SK-N-SH (cell line): ENCODE data around the gene LYRM4. TPM values are rescaled to one million over a fixed set of nuclear protein-coding genes. Genes with fewer than 3 reads are reported as not detected.

Experiments
- CTCF ChIA-PET: fragments of 300-600, 350-600 bp; formaldehyde crosslinking; extraction: SDS; loops from one replicate; lab custom pipeline; 2021; lab: Yijun Ruan, JAX
- POLR2A ChIA-PET: fragments of 350-600 bp; sonication (Branson Sonifier 250); formaldehyde crosslinking; extraction: SDS; loops from one replicate; lab custom pipeline; 2020; ENCODE audit warnings: antibody characterized with exemption, inconsistent platforms; lab: Yijun Ruan, JAX
- DNase-seq: peaks from one replicate; pipeline ENCODE4 v3.0.0; 2012
- H2AFZ ChIP-seq: fragments of 200-600 bp; sonication (generic); 2 replicates; pipeline ENCODE4 v1.8.1; 2016; ENCODE audit warnings: antibody characterized with exemption, mild to moderate bottlenecking, low read depth
- H3F3A ChIP-seq: fragments of 200-600 bp; sonication (generic); replicated peaks from 2 replicates; pipeline ENCODE3; 2016; ENCODE audit warnings: antibody characterized with exemption, mild to moderate bottlenecking; ENCODE audit not compliant: insufficient read depth
- H3K27ac ChIP-seq, 2 experiments: fragments of 200-500 bp in 1 of 2; fragments of 200-600 bp in 1 of 2; sonication (Bioruptor generic) in 1 of 2; sonication (generic), shearing (Covaris generic) in 1 of 2; 2 replicates each; pipeline versions ENCODE4 v1.5.1 to v1.6.1; 2014 to 2016; ENCODE audit warnings: low read depth in 2 of 2, inconsistent platforms in 1 of 2, low read length in 1 of 2, mild to moderate bottlenecking in 1 of 2, mixed read lengths in 1 of 2
- H3K27me3 ChIP-seq: fragments of 200-600 bp; sonication (generic), shearing (Covaris generic); 2 replicates; pipeline ENCODE4 v1.6.1; 2016; ENCODE audit warnings: mixed run types; ENCODE audit not compliant: insufficient read depth
- H3K36me3 ChIP-seq, 2 experiments: fragments of 200-500 bp in 1 of 2; fragments of 200-600 bp in 1 of 2; sonication (Bioruptor generic) in 1 of 2; sonication (generic) in 1 of 2; replicated peaks in 1 of 2; 2 replicates each; pipeline versions ENCODE3 to v1.5.1; 2014 to 2016; ENCODE audit warnings: low read length in 1 of 2, mild to moderate bottlenecking in 1 of 2; ENCODE audit not compliant: insufficient read depth in 2 of 2, control insufficient read depth in 1 of 2
- H3K4me1 ChIP-seq, 2 experiments: fragments of 200-500 bp in 1 of 2; fragments of 200-600 bp in 1 of 2; sonication (Bioruptor generic) in 1 of 2; sonication (generic), shearing (Covaris generic) in 1 of 2; 2 replicates each; pipeline versions ENCODE4 v1.5.1 to v1.6.1; 2014 to 2016; ENCODE audit warnings: low read depth in 1 of 2, low read length in 1 of 2, mixed run types in 1 of 2; ENCODE audit not compliant: insufficient read depth in 2 of 2, control insufficient read depth in 1 of 2
- H3K4me2 ChIP-seq: fragments of 200-600 bp; sonication (generic), shearing (Covaris generic); 2 replicates; pipeline ENCODE4 v1.6.1; 2017; ENCODE audit warnings: mixed run types
- H3K4me3 ChIP-seq, 2 experiments: fragments of 200-500 bp in 1 of 2; fragments of 200-600 bp in 1 of 2; sonication (Bioruptor generic) in 1 of 2; sonication (generic), shearing (Covaris generic) in 1 of 2; 2 replicates each; pipeline versions ENCODE4 v1.5.1 to v1.8.1; 2014 to 2016; ENCODE audit warnings: low read depth in 2 of 2, inconsistent platforms in 1 of 2, low read length in 1 of 2, mild to moderate bottlenecking in 1 of 2, mixed read lengths in 1 of 2, moderate library complexity in 1 of 2
- H3K79me2 ChIP-seq: fragments of 200-600 bp; sonication (generic); 2 replicates; pipeline ENCODE4 v1.8.1; 2017; ENCODE audit warnings: mild to moderate bottlenecking; ENCODE audit not compliant: insufficient read depth
- H3K9ac ChIP-seq: fragments of 200-600 bp; sonication (generic); 2 replicates; pipeline ENCODE4 v1.6.1; 2017; ENCODE audit warnings: mixed run types
- H3K9me2 ChIP-seq: fragments of 200-600 bp; sonication (generic); 2 replicates; pipeline ENCODE4 v1.6.1; 2017; ENCODE audit warnings: mixed run types
- H3K9me3 ChIP-seq: fragments of 200-600 bp; sonication (generic); 2 replicates; pipeline ENCODE4 v1.6.1; 2017; ENCODE audit warnings: mixed run types, mild to moderate bottlenecking, moderate library complexity
- H4K20me1 ChIP-seq: fragments of 200-600 bp; sonication (generic); 2 replicates; pipeline ENCODE4 v1.6.1; 2017; ENCODE audit warnings: mild to moderate bottlenecking, mixed run types; ENCODE audit not compliant: insufficient read depth
- CHD2 ChIP-seq: fragments of 150-350 bp; IDR thresholded peaks from 2 replicates; pipeline ENCODE4 v1.6.1; 2018; ENCODE audit warnings: low read length; ENCODE audit not compliant: partially characterized antibody
- EP300 ChIP-seq, 2 experiments: IDR thresholded peaks; 2 replicates each; pipeline versions ENCODE4 v1.4.0 to v1.6.1; 2012; ENCODE audit warnings: borderline replicate concordance in 1 of 2, low read depth in 1 of 2, low read length in 1 of 2
- EZH2phosphoT487 ChIP-seq: fragments of 200-600 bp; sonication (generic); IDR thresholded peaks from 2 replicates; pipeline ENCODE4 v1.6.1; 2017; ENCODE audit warnings: low read depth, mixed run types, mild to moderate bottlenecking, antibody characterized with exemption, moderate library complexity, borderline replicate concordance
- FOXJ3 ChIP-seq: sonication (generic); formaldehyde crosslinking; IDR thresholded peaks from 2 replicates; pipeline ENCODE4 v1.5.1; 2020; ENCODE audit warnings: mild to moderate bottlenecking, missing genetic modification reagents
- GATA2 ChIP-seq: sonication (generic); formaldehyde crosslinking; IDR thresholded peaks from 2 replicates; pipeline ENCODE4 v1.5.0; 2020; ENCODE audit warnings: mild to moderate bottlenecking, missing genetic modification reagents
- MEF2A ChIP-seq: IDR thresholded peaks from 2 replicates; pipeline ENCODE4 v1.4.0; 2012; ENCODE audit warnings: low read depth, borderline replicate concordance
- NRF1 ChIP-seq: IDR thresholded peaks from 2 replicates; pipeline ENCODE4 v1.6.1; 2012; ENCODE audit warnings: low read depth, mild to moderate bottlenecking, low read length
- POLR2AphosphoS5 ChIP-seq: IDR thresholded peaks from 2 replicates; pipeline ENCODE4 v1.6.1; 2012; ENCODE audit warnings: low read depth, low read length
- RFX5 ChIP-seq: IDR thresholded peaks from 2 replicates; pipeline ENCODE4 v1.6.1; 2012; ENCODE audit warnings: mild to moderate bottlenecking, improper control_type of control experiment, low read length
- RXRA ChIP-seq: IDR thresholded peaks from 2 replicates; pipeline ENCODE4 v1.4.0; 2012; ENCODE audit warnings: low read depth, mild to moderate bottlenecking, borderline replicate concordance
- TCF12 ChIP-seq: IDR thresholded peaks from 2 replicates; pipeline ENCODE4 v1.4.0; 2012
- TEAD4 ChIP-seq: IDR thresholded peaks from 2 replicates; pipeline ENCODE4 v1.4.0; 2012; ENCODE audit warnings: mild to moderate bottlenecking, borderline replicate concordance; ENCODE audit not compliant: insufficient read depth
- YY1 ChIP-seq: IDR thresholded peaks from 2 replicates; pipeline ENCODE4 v1.4.0; 2012; ENCODE audit warnings: low read depth, mild to moderate bottlenecking
- WGBS: methylation state at CpG from one replicate; pipeline ENCODE4 v1.1.6; 2017; ENCODE audit warnings: low lambda C conversion rate; 5-methylcytosine and 5-hydroxymethylcytosine counted together
- polyA plus RNA-seq, 3 experiments: library from polyadenylated mRNA; depleted of rRNA; stranded (reverse); fragments of >200 nt; gene quantifications; 2 replicates each; pipeline ENCODE4 v1.2.3, GENCODE V29; 2012
- TF ChIP-seq, protein P1 (sequence below): fragments of 150-350 bp; IDR thresholded peaks from 2 replicates; pipeline ENCODE4 v1.6.1; 2016; ENCODE audit warnings: mild to moderate bottlenecking, low read depth, low read length
- TF ChIP-seq, protein P2 (sequence below): fragments of 150-350 bp; IDR thresholded peaks from 2 replicates; pipeline ENCODE4 v1.6.1; 2017; ENCODE audit warnings: antibody characterized with exemption, low read length, low read depth, borderline replicate concordance
- TF ChIP-seq, protein P3 (sequence below): IDR thresholded peaks from 2 replicates; pipeline ENCODE4 v1.4.0; 2012; ENCODE audit warnings: low read depth, borderline replicate concordance
- TF ChIP-seq, protein P4 (sequence below): IDR thresholded peaks from 2 replicates; pipeline ENCODE4 v1.4.0; 2012; ENCODE audit warnings: low read depth
- TF ChIP-seq, protein P5 (sequence below): fragments of 200-600 bp; sonication (generic); IDR thresholded peaks from 2 replicates; pipeline ENCODE4 v1.6.1; 2017; ENCODE audit warnings: antibody characterized with exemption, mild to moderate bottlenecking, moderate library complexity
- TF ChIP-seq, protein P6 (sequence below): IDR thresholded peaks from 2 replicates; pipeline ENCODE4; 2012

The LYRM4 gene
- polyA plus RNA-seq, 1 of the 3 experiments (the other 2 are of a cell fraction) = 37.2 TPM

DNA sequence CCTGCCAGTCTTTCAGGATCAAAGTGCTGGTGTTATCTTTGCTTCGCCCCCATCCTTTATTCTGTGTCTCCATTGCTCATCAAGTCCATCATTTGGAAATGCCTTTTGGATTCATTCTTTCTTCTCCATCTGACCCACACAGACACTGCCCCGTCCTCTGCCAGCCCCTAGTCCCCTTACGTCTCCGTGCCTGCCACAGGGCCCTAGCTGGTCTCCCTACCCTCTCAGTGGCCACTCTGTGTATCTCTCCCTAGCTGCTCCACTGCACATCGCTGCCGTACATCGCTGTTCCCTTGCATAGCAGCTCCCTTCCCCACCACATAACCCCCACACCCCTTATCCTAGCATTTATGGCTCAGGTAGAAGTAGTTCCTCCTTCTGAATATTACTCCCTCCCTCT is 159.9 kb downstream of the LYRM4 start:
- Histone ChIP-seq H3K4me1 (no peaks in the 10 kb centered on the region), H3F3A (no peaks in the 10 kb centered on the region), H3K27me3 (no peaks in the 10 kb centered on the region), H4K20me1 (no peaks in the 10 kb centered on the region), H3K9me3 (no peaks in the 10 kb centered on the region), H3K79me2 (no peaks in the 10 kb centered on the region), H2AFZ (no peak overlapping the region), H3K4me3 (no peak overlapping the region), H3K4me2 (no peak overlapping the region), H3K9ac (no peak overlapping the region), H3K27ac (no peak overlapping the region), H3K9me2 (no peaks in the 10 kb centered on the region), H3K36me3 (no peaks in the 10 kb centered on the region)
- no peak for TF ChIP-seq MEF2A
- no peak for TF ChIP-seq NRF1
- TF ChIP-seq, protein P1, sequence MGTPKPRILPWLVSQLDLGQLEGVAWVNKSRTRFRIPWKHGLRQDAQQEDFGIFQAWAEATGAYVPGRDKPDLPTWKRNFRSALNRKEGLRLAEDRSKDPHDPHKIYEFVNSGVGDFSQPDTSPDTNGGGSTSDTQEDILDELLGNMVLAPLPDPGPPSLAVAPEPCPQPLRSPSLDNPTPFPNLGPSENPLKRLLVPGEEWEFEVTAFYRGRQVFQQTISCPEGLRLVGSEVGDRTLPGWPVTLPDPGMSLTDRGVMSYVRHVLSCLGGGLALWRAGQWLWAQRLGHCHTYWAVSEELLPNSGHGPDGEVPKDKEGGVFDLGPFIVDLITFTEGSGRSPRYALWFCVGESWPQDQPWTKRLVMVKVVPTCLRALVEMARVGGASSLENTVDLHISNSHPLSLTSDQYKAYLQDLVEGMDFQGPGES = no peak
- TF ChIP-seq, protein P2, sequence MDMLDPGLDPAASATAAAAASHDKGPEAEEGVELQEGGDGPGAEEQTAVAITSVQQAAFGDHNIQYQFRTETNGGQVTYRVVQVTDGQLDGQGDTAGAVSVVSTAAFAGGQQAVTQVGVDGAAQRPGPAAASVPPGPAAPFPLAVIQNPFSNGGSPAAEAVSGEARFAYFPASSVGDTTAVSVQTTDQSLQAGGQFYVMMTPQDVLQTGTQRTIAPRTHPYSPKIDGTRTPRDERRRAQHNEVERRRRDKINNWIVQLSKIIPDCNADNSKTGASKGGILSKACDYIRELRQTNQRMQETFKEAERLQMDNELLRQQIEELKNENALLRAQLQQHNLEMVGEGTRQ = no peak
- TF ChIP-seq POLR2AphosphoS5 = no peak
- ChIA-PET CTCF (no interaction called here), POLR2A (no interaction called here)
- no peak for DNase-seq
- WGBS = 95% methylated on average over 7 of the region's 7 CpGs

DNA sequence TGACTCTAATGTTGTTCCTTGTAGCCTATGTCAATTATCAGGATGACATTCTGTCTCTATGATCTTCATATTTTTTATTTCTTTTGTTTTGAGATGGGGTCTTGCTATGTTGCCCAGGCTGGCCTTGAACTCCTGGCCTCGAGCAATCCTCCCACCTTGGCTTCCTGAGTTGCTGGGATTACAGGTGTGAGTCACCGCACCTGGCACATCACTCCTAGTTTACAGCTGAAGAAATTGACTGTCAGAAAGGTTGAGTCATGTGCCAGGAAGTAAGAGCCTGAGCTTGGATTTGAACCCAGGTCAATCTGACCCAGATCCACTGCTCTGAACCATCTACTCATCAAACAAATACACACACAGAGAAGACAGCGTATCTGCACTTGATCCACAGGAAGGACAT is 161.2 kb downstream of the LYRM4 start:
- H3K9me3 ChIP-seq = no peaks in the 10 kb centered on the region
- no peaks in the 10 kb centered on the region for H3K27me3 ChIP-seq
- 93% methylated on average over 2 of the region's 3 CpGs for WGBS
- TF ChIP-seq TCF12 (no peak), YY1 (no peak), RFX5 (no peak), GATA2 (CRISPR knock-in tag) (no peak), RXRA (no peak), EZH2phosphoT487 (no peak), FOXJ3 (CRISPR knock-in tag) (no peak), EP300 (IDR thresholded peaks at IDR 0.05; ENCODE audit: borderline replicate concordance in 1 of 2, low read depth in 1 of 2, low read length in 1 of 2) (no peak), TEAD4 (no peak), CHD2 (no peak)
- TF ChIP-seq, protein P3, sequence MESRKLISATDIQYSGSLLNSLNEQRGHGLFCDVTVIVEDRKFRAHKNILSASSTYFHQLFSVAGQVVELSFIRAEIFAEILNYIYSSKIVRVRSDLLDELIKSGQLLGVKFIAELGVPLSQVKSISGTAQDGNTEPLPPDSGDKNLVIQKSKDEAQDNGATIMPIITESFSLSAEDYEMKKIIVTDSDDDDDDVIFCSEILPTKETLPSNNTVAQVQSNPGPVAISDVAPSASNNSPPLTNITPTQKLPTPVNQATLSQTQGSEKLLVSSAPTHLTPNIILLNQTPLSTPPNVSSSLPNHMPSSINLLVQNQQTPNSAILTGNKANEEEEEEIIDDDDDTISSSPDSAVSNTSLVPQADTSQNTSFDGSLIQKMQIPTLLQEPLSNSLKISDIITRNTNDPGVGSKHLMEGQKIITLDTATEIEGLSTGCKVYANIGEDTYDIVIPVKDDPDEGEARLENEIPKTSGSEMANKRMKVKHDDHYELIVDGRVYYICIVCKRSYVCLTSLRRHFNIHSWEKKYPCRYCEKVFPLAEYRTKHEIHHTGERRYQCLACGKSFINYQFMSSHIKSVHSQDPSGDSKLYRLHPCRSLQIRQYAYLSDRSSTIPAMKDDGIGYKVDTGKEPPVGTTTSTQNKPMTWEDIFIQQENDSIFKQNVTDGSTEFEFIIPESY = no peak
- TF ChIP-seq, protein P4, sequence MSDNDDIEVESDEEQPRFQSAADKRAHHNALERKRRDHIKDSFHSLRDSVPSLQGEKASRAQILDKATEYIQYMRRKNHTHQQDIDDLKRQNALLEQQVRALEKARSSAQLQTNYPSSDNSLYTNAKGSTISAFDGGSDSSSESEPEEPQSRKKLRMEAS = no peak
- TF ChIP-seq, protein P5, sequence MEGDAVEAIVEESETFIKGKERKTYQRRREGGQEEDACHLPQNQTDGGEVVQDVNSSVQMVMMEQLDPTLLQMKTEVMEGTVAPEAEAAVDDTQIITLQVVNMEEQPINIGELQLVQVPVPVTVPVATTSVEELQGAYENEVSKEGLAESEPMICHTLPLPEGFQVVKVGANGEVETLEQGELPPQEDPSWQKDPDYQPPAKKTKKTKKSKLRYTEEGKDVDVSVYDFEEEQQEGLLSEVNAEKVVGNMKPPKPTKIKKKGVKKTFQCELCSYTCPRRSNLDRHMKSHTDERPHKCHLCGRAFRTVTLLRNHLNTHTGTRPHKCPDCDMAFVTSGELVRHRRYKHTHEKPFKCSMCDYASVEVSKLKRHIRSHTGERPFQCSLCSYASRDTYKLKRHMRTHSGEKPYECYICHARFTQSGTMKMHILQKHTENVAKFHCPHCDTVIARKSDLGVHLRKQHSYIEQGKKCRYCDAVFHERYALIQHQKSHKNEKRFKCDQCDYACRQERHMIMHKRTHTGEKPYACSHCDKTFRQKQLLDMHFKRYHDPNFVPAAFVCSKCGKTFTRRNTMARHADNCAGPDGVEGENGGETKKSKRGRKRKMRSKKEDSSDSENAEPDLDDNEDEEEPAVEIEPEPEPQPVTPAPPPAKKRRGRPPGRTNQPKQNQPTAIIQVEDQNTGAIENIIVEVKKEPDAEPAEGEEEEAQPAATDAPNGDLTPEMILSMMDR = no peak
- TF ChIP-seq, protein P6, sequence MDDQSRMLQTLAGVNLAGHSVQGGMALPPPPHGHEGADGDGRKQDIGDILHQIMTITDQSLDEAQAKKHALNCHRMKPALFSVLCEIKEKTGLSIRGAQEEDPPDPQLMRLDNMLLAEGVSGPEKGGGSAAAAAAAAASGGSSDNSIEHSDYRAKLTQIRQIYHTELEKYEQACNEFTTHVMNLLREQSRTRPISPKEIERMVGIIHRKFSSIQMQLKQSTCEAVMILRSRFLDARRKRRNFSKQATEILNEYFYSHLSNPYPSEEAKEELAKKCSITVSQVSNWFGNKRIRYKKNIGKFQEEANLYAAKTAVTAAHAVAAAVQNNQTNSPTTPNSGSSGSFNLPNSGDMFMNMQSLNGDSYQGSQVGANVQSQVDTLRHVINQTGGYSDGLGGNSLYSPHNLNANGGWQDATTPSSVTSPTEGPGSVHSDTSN = no peak
- TF ChIP-seq, protein P1 = no peak
- no peak overlapping the region for H2AFZ ChIP-seq
- H3K9me2 ChIP-seq = no peaks in the 10 kb centered on the region
- CTCF ChIA-PET = no interaction called here
- no peak overlapping the region for H3K27ac ChIP-seq
- no peaks in the 10 kb centered on the region for H3K79me2 ChIP-seq
- no peaks in the 10 kb centered on the region for H3K4me1 ChIP-seq
- POLR2A ChIA-PET = no interaction called here
- no peak overlapping the region for H3K9ac ChIP-seq
- no peaks in the 10 kb centered on the region for H4K20me1 ChIP-seq
- no peaks in the 10 kb centered on the region for H3K36me3 ChIP-seq
- no peak for DNase-seq
- H3K4me3 ChIP-seq = no peak overlapping the region
- H3F3A ChIP-seq = no peaks in the 10 kb centered on the region
- H3K4me2 ChIP-seq = no peak overlapping the region
